Left lung (tissue), 10 donors: ENCODE data around the gene PLBD2. TPM values are rescaled to one million over a fixed set of nuclear protein-coding genes. Genes with fewer than 3 reads are reported as not detected.

Experiments used
- ATAC-seq: fragments of 200-7000 bp; cut with Tn5 transposase; one replicate; pipeline ENCODE4 v1.9.1; 2020; ENCODE audit warnings: moderate library complexity
- DNase-seq, 4 donors: peaks; one replicate each; pipeline ENCODE4 v3.0.0-alpha.2; 2013 to 2020
- H3K27ac ChIP-seq, 2 donors: fragments of 200-600 bp; sonication (generic) in 1 of 2; one replicate each; pipeline versions ENCODE4 v1.5.0 to v1.8.0; 2020 to 2021
- H3K27me3 ChIP-seq, 2 donors: fragments of 200-600 bp; sonication (generic) in 1 of 2; one replicate each; pipeline versions ENCODE4 v1.5.0 to v1.8.0; 2020 to 2021
- H3K36me3 ChIP-seq, 2 donors: fragments of 200-600 bp; sonication (generic) in 1 of 2; one replicate each; pipeline versions ENCODE4 v1.5.0 to v1.8.0; 2020 to 2021
- H3K4me1 ChIP-seq, 2 donors: fragments of 200-600 bp; one replicate each; pipeline ENCODE4 v1.8.0; 2021
- H3K4me3 ChIP-seq, 2 donors: fragments of 200-600 bp; sonication (generic) in 1 of 2; one replicate each; pipeline versions ENCODE4 v1.5.0 to v1.8.0; 2020 to 2021; ENCODE audit warnings: mild to moderate bottlenecking in 1 of 2
- H3K9me3 ChIP-seq, 2 donors: fragments of 200-600 bp; sonication (generic) in 1 of 2; one replicate each; pipeline versions ENCODE4 v1.5.0 to v1.8.0; 2020 to 2021
- CTCF ChIP-seq, 2 donors: fragments of 200-600 bp; sonication (generic) in 1 of 2; IDR thresholded peaks; one replicate each; pipeline versions ENCODE4 v1.5.0 to v1.8.0; 2021; ENCODE audit warnings: antibody characterized with exemption in 2 of 2
- intact Hi-C, 2 donors: fragments of 100-400 bp; cut with DNase I; formaldehyde crosslinking; loops; one replicate each; pipeline versions ENCODE4 v1.11.2 to v1.14.2; 2022
- polyA plus RNA-seq, 6 donors: library from polyadenylated mRNA; unstranded; fragments of 120-200 nt; gene quantifications; one replicate each; pipeline ENCODE4 v1.2.1, GENCODE V29; 2013; ENCODE audit not compliant: insufficient read length in 6 of 6
- total RNA-seq, 2 donors: library from RNA; stranded (reverse); fragmentation: NEBNext Ultra II Directional; extraction: Animal tissue kit (Norgen Biotek cat#: 25700); gene quantifications; one replicate each; pipeline ENCODE4 v1.2.1, GENCODE V29; 2021
- donor health status: DM: no; HTN: yes; CAD: no.
- donor health status: DM: no; HTN: no; CAD: no.

Gene PLBD2
- total and polyA plus RNA-seq, 8 donors: 17.7 to 75.0 (median 20.7) TPM

DNA sequence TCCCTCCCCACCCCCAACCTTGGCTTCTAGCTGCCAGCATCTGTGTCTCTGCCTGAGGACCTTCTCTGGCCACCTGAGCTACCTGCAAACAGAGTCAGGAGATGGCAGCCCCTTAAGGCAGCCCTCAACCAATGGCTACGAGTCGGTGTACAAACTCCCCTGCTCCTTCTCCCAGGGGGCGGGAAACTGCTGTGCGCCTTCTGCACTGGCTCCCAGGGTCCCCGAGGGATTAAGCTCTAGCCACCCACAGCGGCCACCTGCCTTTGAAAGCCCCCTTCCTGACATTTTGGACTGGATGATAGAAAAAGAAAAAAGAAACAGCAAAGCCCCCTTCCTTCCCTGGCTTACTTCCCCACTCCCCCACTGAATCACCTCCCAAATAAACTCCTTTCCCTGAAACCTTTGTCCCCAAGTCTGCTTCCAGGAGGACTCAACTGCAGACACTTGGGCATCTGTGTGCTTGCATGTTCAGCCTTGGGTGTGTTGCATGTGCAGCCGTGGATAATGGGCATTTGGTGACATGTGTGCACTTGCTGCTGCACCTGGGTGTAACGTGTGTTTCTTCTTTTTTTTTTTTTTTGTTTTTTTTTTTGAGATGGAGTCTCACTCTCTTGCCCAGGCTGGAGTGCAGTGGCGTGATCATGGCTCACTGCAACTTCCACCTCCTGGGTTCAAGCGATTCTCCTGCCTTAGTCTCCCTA, 39.3 kb downstream of the PLBD2 start:
- TF ChIP-seq CTCF (IDR thresholded peaks at IDR 0.05): no peak
- ATAC-seq (no peak), DNase-seq (no peak)
- peaks cover 0 to 49% of the 10 kb centered on the region in 2 donors for H3K27me3 ChIP-seq
- no peak overlapping the region for H3K4me3 ChIP-seq
- no peaks in the 10 kb centered on the region for H3K36me3 ChIP-seq
- H3K27ac ChIP-seq: no peak overlapping the region
- intact Hi-C loops: no loop called here
- H3K4me1 ChIP-seq: no peaks in the 10 kb centered on the region
- H3K9me3 ChIP-seq: no peaks in the 10 kb centered on the region

DNA sequence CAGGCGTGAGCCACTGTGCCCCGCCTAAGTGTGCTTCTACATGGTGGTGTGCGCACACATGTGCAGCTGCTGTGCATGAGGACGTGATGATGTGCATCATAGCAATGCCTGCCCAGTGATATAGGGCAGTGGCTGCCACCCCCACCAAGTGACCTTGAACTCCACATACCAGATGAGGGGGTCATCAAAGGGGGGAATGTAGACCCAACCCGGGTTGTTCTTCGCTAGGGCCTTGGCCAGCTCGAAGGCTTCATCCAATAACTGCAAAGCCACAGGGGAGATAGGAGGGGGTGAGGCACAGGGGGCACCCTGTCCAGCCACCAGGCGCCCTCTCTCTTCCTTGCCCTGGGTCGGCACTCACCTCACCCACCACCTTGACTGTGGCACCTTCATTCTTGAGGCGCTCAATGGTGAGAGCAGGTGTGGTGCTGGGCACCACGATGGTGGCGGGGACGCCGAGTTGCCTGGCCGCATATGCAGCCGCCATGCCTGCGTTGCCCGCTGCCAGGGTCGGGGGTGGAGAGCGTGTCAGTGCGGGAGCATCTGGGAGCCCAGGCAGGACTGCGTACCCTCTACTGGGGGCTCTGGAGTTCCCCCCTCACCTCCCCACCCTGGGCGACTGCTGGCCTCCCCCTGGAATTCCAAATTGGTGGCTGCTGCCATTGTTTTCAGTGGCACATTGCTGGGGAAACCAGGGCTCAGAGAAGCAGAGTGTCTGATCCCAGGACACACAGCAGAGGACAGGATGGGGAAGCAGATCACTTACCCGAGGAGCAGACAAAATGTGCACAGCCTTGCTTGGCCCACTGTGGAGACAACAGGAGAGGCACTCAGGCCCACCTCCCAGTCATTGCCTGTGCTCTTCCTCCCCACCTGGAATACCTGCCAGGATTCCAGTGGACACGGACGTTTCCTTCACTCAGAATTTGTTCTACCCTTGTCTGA, 40.2 kb downstream of the PLBD2 start:
- Histone ChIP-seq H3K27ac (no peak overlapping the region), H3K4me3 (no peak overlapping the region), H3K9me3 (no peaks in the 10 kb centered on the region), H3K4me1 (peaks cover 0 to 4% of the 10 kb centered on the region in 2 donors), H3K36me3 (no peaks in the 10 kb centered on the region), H3K27me3 (peaks cover 0 to 49% of the 10 kb centered on the region in 2 donors)
- TF ChIP-seq CTCF (IDR thresholded peaks at IDR 0.05): no peak
- ATAC-seq (no peak), DNase-seq (no peak)
- intact Hi-C loops: no loop called here

DNA sequence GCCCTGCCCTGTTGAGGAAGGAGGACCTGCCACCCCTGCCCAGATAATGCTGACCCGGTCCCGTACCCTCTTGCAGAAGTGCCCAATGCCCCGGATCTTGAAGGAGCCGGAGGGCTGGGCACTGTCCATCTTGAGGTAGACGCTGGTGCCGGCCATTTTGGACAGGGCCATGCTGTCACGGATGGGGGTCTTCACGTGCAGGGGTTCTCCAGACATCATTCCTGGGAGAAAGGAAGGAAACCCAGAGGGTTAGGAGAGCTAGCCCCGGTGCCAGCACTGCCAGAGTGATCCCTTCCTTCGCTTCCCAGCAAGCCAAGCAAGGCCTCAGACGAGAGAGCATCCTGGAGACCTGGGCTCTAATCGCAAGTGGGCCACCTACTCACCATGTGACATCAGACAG, 41.1 kb downstream of the PLBD2 start:
- H3K36me3 ChIP-seq: no peaks in the 10 kb centered on the region
- no peaks in the 10 kb centered on the region for H3K9me3 ChIP-seq
- intact Hi-C loops: no loop called here
- DNase-seq (no peak), ATAC-seq (no peak)
- no peak overlapping the region for H3K27ac ChIP-seq
- peaks cover 0 to 49% of the 10 kb centered on the region in 2 donors for H3K27me3 ChIP-seq
- no peak overlapping the region for H3K4me3 ChIP-seq
- H3K4me1 ChIP-seq: peaks cover 0 to 13% of the 10 kb centered on the region in 2 donors
- TF ChIP-seq CTCF (IDR thresholded peaks at IDR 0.05): no peak

- intact Hi-C loops: no loop called here
- H3K4me1 ChIP-seq: peaks cover 0 to 15% of the 10 kb centered on the region in 2 donors
- no peaks in the 10 kb centered on the region for H3K36me3 ChIP-seq
- H3K9me3 ChIP-seq: no peaks in the 10 kb centered on the region
- no peak for ATAC-seq
- peaks cover 0 to 49% of the 10 kb centered on the region in 2 donors for H3K27me3 ChIP-seq
- no peak for DNase-seq
- H3K27ac ChIP-seq: no peak overlapping the region
- H3K4me3 ChIP-seq: no peak overlapping the region
- TF ChIP-seq CTCF (IDR thresholded peaks at IDR 0.05): no peak
These were observed 42.0 kb downstream of the PLBD2 start for GRCh38 chr12:113400362-113400761.
